CD14-positive monocyte (primary cell): Measurements from ENCODE around the gene LRBA. TPM values are rescaled to one million over a fixed set of nuclear protein-coding genes. Genes with fewer than 3 reads are reported as not detected.

Source experiments
- DNase-seq, 3 donors: peaks; one replicate each; pipeline ENCODE4 v3.0.0-alpha.2; 2011 to 2022
- H2AFZ ChIP-seq: 2 replicates; pipeline ENCODE4 v1.6.0; 2012; ENCODE audit warnings: mild to moderate bottlenecking, low read depth, low read length, inconsistent platforms; ENCODE audit not compliant: insufficient read depth, poor library complexity, severe bottlenecking
- H3K27ac ChIP-seq, 2 donors: 1 replicate in 1 of 2; 2 replicates in 1 of 2; pipeline ENCODE4 v1.5.1; 2012 to 2013; ENCODE audit warnings: low read length in 2 of 2, control low read depth in 1 of 2, inconsistent platforms in 1 of 2, low read depth in 1 of 2, mild to moderate bottlenecking in 1 of 2
- H3K27me3 ChIP-seq, 2 donors: one replicate each; pipeline versions ENCODE4 v1.6.0 to v1.6.1; 2011 to 2013; ENCODE audit warnings: low read length in 2 of 2; ENCODE audit not compliant: control insufficient read depth in 2 of 2, insufficient read depth in 2 of 2
- H3K36me3 ChIP-seq, 2 donors: replicated peaks in 1 of 2; 1 replicate in 1 of 2; 2 replicates in 1 of 2; pipeline versions ENCODE4 v1.5.1 to v1.6.1; 2012 to 2013; ENCODE audit warnings: low read length in 2 of 2, control low read depth in 1 of 2, inconsistent platforms in 1 of 2, mild to moderate bottlenecking in 1 of 2; ENCODE audit not compliant: insufficient read depth in 2 of 2, control insufficient read depth in 1 of 2
- H3K4me1 ChIP-seq, 2 donors: 1 replicate in 1 of 2; 2 replicates in 1 of 2; pipeline versions ENCODE4 v1.5.1 to v1.6.1; 2012 to 2013; ENCODE audit warnings: low read length in 2 of 2, control low read depth in 1 of 2, inconsistent platforms in 1 of 2, mild to moderate bottlenecking in 1 of 2, moderate library complexity in 1 of 2; ENCODE audit not compliant: insufficient read depth in 2 of 2, control insufficient read depth in 1 of 2
- H3K4me2 ChIP-seq: replicated peaks from 2 replicates; pipeline ENCODE3; 2012; ENCODE audit warnings: low read length, moderate library complexity, mild to moderate bottlenecking; ENCODE audit not compliant: poor library complexity, severe bottlenecking; ENCODE audit errors: extremely low read depth
- H3K4me3 ChIP-seq, 3 experiments: fragments of 200-600 bp in 1 of 3; sonication (generic) in 1 of 3; replicated peaks in 1 of 3; 1 replicate in 2 of 3; 2 replicates in 1 of 3; pipeline ENCODE4 v1.5.1; 2011 to 2013; ENCODE audit warnings: low read length in 3 of 3, mild to moderate bottlenecking in 3 of 3, control low read depth in 2 of 3, low read depth in 2 of 3, inconsistent platforms in 1 of 3, moderate library complexity in 1 of 3
- H3K79me2 ChIP-seq: 2 replicates; pipeline ENCODE4 v1.6.0; 2012; ENCODE audit warnings: mild to moderate bottlenecking, control low read depth, inconsistent platforms, low read length, moderate library complexity; ENCODE audit not compliant: insufficient read depth
- H3K9ac ChIP-seq: 2 replicates; pipeline ENCODE4 v1.6.0; 2017; ENCODE audit warnings: low read length, mild to moderate bottlenecking; ENCODE audit not compliant: insufficient read depth, poor library complexity, severe bottlenecking
- H3K9me3 ChIP-seq, 2 donors: replicated peaks in 1 of 2; 1 replicate in 1 of 2; 2 replicates in 1 of 2; pipeline versions ENCODE4 v1.5.1 to v1.6.1; 2012 to 2013; ENCODE audit warnings: low read length in 2 of 2, control low read depth in 1 of 2; ENCODE audit not compliant: control insufficient read depth in 1 of 2, insufficient read depth in 1 of 2
- H4K20me1 ChIP-seq: 2 replicates; pipeline ENCODE4 v1.6.0; 2012; ENCODE audit warnings: mild to moderate bottlenecking, low read length, control low read depth, moderate library complexity; ENCODE audit not compliant: insufficient read depth
- H3K27ac Mint-ChIP-seq, 7 donors: one replicate each; pipeline ENCODE4 v1.8.0; 2020; ENCODE audit warnings: mild to moderate bottlenecking in 7 of 7, mixed read lengths in 7 of 7, moderate library complexity in 6 of 7, inconsistent platforms in 2 of 7
- H3K27me3 Mint-ChIP-seq, 3 donors: one replicate each; pipeline ENCODE4 v1.8.0; 2021 to 2022; ENCODE audit warnings: low read depth in 3 of 3, mild to moderate bottlenecking in 3 of 3, mixed read lengths in 3 of 3, moderate library complexity in 3 of 3, inconsistent platforms in 1 of 3
- H3K36me3 Mint-ChIP-seq, 2 donors: one replicate each; pipeline ENCODE4 v1.8.0; 2020; ENCODE audit warnings: mixed read lengths in 2 of 2, inconsistent platforms in 1 of 2, mild to moderate bottlenecking in 1 of 2
- H3K4me1 Mint-ChIP-seq: one replicate; pipeline ENCODE4 v1.8.0; 2020; ENCODE audit warnings: mild to moderate bottlenecking, mixed read lengths
- H3K4me3 Mint-ChIP-seq, 2 donors: one replicate each; pipeline ENCODE4 v1.8.0; 2020; ENCODE audit warnings: mild to moderate bottlenecking in 2 of 2, mixed read lengths in 2 of 2, moderate library complexity in 1 of 2
- H3K9me3 Mint-ChIP-seq, 7 donors: one replicate each; pipeline ENCODE4 v1.8.0; 2020 to 2022; ENCODE audit warnings: mixed read lengths in 7 of 7, mild to moderate bottlenecking in 6 of 7, moderate library complexity in 6 of 7, inconsistent platforms in 2 of 7
- CTCF ChIP-seq: fragments of 200-600 bp; IDR thresholded peaks from one replicate; pipeline ENCODE4 v1.8.0; 2022; ENCODE audit warnings: antibody characterized with exemption, mild to moderate bottlenecking
- WGBS: methylation state at CpG from one replicate; pipeline ENCODE4 v1.1.5; 2013; ENCODE audit warnings: missing lambda C conversion rate; ENCODE audit not compliant: insufficient coverage; 5-methylcytosine and 5-hydroxymethylcytosine counted together
- intact Hi-C, 2 donors: fragments of 100-400 bp; cut with micrococcal nuclease; formaldehyde crosslinking; loops; one replicate each; pipeline versions ENCODE4 v1.15.0 to v1.15.1; 2023
- polyA plus RNA-seq, 3 donors: library from polyadenylated mRNA; depleted of rRNA in 1 of 3; unstranded in 2 of 3; stranded (reverse) in 1 of 3; fragments of 300-500 nt in 2 of 3; fragments of >200 nt in 1 of 3; fragmentation: Illumina TruSeq in 2 of 3; gene quantifications; 1 replicate in 2 of 3; 2 replicates in 1 of 3; pipeline ENCODE4 v1.2.3, GENCODE V29; 2012 to 2021

LRBA gene
- polyA plus RNA-seq, 3 donors: 1.5 to 5.5 (median 4.4) TPM

DNA sequence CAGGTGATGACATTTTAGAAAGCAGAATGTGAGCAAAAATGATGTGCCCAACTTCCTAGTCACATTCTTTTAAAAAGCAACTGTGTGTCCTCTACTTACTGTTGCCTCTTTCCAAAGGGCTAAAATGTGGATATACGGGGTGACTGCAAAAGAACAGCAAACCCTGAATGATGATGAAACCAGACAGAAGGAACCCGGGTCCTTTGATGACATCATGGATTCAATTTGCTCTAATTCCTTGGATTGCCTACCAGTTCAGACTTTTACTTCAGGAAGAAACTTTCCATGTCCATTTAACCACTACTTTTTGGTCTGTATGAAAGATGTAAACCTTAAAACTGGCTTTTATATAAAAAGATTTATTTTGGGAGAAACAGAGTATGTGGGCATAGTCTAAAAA lies 624.0 kb downstream of the LRBA start:
- H3K9me3 ChIP-seq: peaks cover 0 to 4% of the 10 kb centered on the region in 2 donors
- Mint-ChIP-seq H3K27ac (no peak overlapping the region), H3K4me1 (peaks cover 8% of the 10 kb centered on the region), H3K4me3 (no peak overlapping the region), H3K9me3 (peaks cover 0 to 11% (median 5%) of the 10 kb centered on the region in 7 donors), H3K36me3 (peaks cover 0 to 1% of the 10 kb centered on the region in 2 donors), H3K27me3 (no peaks in the 10 kb centered on the region)
- no peak overlapping the region for H3K4me3 ChIP-seq
- intact Hi-C loops: no loop called here
- peaks cover 6 to 7% of the 10 kb centered on the region in 2 donors for H3K4me1 ChIP-seq
- TF ChIP-seq CTCF: no peak
- no peak overlapping the region for H3K9ac ChIP-seq
- no peaks in the 10 kb centered on the region for H3K36me3 ChIP-seq
- no peaks in the 10 kb centered on the region for H4K20me1 ChIP-seq
- H3K4me2 ChIP-seq: no peak overlapping the region
- 100% methylated on average over 1 of the region's 2 CpGs for WGBS
- H2AFZ ChIP-seq: no peak overlapping the region
- H3K79me2 ChIP-seq: no peaks in the 10 kb centered on the region
- H3K27me3 ChIP-seq: no peaks in the 10 kb centered on the region
- H3K27ac ChIP-seq: no peak overlapping the region
- no peak for DNase-seq

DNA sequence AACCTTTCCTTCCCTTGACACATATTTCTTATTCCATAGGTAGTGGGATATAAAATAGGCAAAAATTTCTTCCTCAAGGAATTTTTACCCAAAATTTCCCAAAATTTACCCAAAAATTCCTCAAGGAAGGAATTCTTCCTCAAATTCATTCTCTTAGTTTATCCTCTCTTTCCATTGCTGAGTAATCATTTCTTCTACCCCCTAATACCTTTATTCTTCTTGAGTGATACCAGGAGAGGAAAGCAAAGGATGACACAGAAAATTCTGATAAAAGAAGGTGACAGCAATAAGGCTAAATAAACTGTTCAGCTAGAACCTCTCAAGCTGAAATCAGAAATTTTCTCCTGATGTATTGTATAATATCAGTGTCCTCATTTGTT lies 624.6 kb downstream of the LRBA start:
- H3K36me3 ChIP-seq: no peaks in the 10 kb centered on the region
- Mint-ChIP-seq H3K36me3 (peaks cover 0 to 1% of the 10 kb centered on the region in 2 donors), H3K27ac (no peak overlapping the region), H3K4me1 (peaks cover 8% of the 10 kb centered on the region), H3K9me3 (peaks cover 0 to 11% (median 5%) of the 10 kb centered on the region in 7 donors), H3K4me3 (no peak overlapping the region), H3K27me3 (no peaks in the 10 kb centered on the region)
- no peaks in the 10 kb centered on the region for H4K20me1 ChIP-seq
- H3K9me3 ChIP-seq: peaks cover 0 to 4% of the 10 kb centered on the region in 2 donors
- H2AFZ ChIP-seq: no peak overlapping the region
- no peak overlapping the region for H3K27ac ChIP-seq
- DNase-seq: no peak
- no peak for TF ChIP-seq CTCF
- no peak overlapping the region for H3K9ac ChIP-seq
- peaks cover 6 to 7% of the 10 kb centered on the region in 2 donors for H3K4me1 ChIP-seq
- no peak overlapping the region for H3K4me2 ChIP-seq
- intact Hi-C loops: no loop called here
- no peaks in the 10 kb centered on the region for H3K27me3 ChIP-seq
- H3K4me3 ChIP-seq: no peak overlapping the region
- no peaks in the 10 kb centered on the region for H3K79me2 ChIP-seq
